CD4-positive, alpha-beta T cell treated with Interleukin-1 beta for 1 hour (primary cell): ENCODE results near the gene CCDC51.

ENCODE experiments used
- DNase-seq, 2 donors: peaks; one replicate each; pipeline ENCODE4 v3.0.0-alpha.2; 2020 to 2022

The CCDC51 gene

DNA sequence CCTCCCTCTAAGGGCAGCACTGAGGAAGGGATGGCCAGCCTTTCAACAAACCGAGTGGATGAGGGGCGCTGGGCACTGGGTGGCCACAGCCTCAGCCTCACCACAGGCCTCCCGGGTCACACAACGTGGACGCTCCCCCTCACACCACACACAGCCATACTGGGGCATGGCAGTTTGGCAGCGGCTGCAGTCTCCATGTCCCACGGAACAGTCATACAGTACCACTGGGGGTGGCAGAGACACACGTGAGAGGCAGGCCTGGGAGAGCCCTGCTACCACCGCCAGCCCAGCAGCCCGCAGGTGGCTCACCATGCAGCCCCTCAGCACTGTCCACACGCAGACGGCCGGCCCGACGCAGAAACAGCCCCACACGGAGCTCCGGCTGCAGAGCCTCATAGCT is 21.8 kb downstream of the CCDC51 start:
- no peak for DNase-seq

DNA sequence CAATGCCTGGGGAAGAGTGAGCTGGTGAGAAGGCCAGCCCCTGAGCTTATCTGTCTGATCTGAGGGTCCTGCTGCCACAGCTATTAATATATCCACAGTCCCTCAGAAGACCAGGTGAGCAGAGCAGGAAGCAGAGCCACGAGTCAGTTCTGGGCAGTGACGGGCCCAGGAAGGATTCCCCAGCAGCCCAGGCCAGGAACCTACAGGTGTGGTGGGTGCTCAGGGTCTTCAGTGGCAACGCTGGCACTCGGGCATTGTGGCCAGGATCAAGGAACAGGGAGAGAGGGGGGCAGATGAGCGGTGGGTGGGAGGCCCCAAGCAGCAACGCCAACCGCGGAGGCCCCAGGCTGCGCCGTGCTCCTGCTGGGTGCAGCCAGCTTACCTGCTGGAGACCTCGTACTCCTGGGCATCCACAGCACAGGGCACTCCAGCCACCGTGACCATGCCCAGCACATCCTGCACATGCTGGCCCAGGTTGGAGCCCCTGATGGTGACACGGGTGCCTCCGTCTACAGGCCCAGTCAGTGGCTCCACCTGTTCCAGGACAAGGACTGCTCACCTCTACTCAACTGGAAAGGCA is 22.3 kb downstream of the CCDC51 start:
- no peak for DNase-seq

DNA sequence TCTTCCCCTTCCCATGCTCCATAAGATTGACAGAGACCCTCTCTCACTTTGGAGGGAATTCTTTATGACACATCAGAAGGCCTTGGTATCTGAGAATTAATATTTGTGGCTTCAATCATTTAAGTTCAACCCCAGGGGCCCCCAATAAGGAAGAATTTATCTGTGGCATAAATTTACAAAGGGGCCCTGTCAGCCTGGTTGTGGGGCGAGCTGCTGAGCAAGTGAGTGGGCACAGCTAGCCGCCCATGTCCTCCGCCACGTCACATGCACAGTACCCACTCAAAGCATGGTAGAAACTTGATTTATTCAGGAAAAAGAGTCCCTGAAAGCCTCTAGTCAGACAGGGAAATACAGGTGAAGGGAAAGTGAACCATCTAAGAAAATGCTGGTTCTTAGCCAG is 23.4 kb downstream of the CCDC51 start:
- no peak for DNase-seq

DNA sequence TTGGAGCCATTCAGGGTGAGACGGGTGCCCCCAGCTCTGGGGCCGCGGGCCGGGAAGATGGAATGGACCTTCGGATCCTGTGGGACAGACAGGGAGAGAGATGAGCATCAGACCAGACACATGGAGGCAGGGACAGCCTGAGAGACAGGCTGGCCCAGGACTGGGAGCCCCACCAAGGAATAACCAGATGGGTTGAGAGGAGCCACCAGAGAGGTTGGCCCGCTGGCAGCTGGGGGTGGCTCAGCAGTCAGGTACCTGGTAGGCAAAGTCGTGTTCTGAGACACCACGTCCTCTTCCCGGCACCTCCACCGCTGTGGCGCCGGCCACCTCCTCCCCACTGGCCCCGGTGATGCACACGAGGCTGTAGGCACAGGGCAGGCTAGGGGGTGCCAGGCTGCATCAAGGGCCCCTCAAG is 23.8 kb downstream of the CCDC51 start:
- DNase-seq, result no peak

DNA sequence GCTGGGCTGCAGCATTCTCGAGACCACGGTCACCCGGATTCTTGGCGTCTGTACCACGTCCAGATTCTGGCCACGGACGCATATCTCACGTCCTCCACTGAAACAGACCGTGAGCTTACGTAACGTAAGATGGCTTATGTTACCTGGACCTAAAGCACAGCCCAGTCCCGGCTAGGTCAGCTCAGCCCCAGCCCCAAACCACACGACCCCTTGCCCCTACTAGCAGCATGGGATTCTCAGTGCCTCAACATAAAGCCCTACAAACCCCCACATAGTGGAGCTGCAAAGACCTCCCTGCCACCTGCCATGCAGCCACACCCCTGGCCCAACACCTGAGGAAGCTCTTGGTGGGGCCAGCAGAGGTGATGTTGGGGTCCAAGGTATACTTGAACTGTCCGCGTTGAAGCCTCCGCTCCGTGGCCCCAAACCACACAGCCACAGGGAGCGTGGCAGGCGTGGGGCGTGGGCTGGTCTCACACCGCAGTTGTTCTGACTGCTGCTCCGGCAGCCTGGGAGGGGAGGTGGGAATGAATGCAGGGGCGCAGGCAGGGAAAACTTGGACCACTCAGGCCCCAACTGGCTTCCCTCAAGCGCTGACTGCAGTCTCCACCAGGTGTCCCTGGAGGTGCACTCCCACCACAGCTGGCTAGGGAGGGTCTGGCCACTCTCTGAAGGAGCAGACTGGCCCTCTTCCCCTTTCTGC is 24.5 kb downstream of the CCDC51 start:
- no peak for DNase-seq

DNA sequence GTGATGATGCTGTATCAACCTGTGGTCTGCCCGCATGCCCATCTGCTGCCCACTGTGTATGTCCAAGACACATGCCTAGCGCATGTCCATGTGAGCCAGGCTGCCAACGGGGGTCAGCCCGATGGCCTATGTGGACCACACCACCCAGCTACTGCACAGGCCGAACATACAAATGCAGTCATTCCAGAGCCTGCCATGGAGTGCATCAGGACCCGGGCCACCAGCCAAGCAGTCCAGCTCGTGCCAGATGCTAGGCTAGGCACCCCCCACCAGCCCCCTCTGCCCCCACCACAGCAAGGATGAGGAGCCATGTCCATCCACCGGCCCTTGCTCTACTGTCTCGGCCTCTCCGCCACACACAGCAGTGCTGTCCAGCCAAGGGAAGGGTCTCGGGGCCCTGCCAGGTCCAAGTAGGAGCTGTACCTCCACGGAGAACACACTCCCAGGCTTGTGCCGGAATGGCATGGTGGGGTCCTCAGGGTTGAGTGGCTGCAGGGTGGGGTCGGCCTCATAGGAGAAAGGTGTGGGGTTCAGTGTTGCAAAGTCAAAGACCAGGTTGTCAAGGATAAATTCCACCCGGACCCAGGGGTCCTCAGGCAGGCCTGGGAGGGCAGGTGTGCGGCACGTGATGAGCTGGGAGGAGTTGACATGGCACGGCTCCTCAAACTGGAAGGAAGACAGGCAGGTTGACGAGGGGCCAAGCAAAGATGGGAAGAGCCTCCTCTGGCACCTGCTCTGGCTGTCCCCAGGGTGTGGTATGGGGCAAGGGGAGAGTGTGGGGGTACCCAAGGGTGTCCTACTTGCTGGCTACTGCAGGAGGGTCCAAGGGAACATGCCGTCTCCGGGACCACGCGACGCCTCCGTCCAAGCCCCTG is 25.3 kb downstream of the CCDC51 start:
- no peak for DNase-seq

DNA sequence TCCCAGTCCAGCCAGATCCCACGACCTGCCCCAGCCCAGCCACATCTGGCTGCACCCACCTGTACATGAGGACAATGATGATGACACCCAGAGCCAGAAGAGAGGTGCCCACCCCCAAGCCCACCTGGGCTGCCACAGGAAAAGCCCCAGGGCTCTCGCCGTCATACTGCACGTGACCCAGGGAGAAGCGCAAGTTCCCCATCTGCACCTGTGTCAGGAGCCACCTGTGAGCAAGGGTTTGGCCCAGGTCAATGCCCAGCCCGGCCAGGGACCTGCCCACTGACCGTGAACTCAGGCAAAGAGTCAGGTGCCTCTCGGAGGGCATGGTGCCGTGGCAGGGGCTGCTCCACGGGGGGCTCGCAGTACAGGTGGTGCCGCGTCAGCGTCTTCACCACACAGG is 26.3 kb downstream of the CCDC51 start:
- no peak for DNase-seq

DNA sequence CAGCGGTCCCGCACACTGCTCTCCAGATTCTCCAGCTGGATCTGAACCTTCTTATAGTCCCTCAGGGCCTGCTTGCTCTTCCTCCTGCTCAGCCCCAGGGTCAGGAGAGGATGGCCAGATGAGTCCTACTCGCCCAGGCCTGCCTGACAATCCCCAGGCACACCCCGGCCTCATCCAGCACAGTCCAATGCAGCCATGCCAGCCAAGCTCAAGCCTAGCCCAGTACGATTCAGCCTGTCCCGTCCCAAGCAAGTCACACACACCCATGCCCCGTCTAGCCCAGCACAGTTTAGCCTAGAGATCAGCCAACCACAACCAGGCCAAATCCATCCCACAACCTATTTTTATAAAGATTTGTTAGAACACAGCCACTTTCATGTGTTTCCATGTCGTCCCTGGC is 26.8 kb downstream of the CCDC51 start:
- no peak for DNase-seq

DNA sequence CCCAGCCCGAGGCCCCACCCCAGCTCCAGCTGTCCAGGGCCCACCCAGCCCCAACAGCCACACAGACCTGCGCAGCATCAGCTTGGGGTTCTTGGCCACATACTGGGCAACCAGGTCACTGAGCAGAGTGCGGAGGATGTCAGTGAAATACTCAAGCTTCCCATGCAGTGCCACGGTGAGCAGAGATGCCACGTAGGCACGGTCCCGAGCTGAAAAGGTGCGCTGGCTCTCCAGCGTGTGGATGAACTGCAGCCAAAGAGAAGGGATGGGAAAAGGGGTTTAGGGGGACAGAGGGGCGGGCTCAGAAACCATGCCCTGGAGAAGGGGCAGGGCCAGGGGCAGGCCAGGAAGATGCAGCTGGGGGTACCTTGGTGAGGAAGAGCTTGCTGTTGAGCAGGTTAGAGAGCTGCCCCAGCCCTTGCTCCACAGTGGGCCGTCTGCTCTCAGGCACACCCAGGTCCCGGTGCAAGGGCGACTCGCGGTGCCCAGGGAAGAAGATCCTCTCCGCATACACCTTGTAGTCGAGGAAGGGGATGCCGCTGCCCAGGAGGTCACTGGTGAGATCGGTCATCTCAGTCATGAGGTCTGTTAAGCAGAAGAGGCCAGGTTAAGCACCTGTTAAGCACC is 27.4 kb downstream of the CCDC51 start:
- DNase-seq, result no peak

DNA sequence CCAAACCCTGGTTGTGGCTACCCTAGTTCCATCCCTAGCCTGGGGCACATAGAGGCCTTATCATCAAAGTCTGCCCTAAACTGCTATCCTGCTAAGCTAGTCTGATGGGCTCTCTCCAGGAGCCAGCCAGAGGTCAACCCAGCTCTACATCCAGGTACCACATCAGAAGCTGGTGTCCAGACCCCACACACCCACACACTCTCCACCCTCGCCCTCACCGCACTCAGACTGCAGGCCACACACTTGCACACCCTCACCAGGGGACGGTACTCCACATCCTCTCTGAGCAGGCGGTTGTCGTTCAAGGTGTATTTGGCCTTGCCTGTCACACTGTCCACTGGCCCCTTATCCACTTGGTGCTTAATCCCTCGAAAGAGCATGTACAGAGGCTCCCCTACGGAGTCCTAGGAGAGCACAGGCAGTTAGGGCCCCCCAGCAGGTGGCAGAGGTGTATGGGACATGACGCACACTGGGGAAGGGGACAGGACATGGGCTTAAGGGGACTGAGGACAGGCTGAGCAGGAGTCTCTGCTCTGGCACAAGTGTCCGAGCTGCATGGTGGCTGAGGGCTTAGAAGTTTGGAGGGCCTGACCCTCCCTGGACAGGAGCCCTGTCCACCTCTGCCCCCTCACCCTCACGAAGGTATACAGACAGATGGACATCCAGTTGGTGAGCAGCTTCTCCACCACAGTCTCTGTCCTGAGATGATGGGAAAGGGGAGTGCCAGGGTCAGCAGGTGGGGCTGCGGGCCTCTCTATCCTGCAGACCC is 28.1 kb downstream of the CCDC51 start:
- DNase-seq, result no peak

DNA sequence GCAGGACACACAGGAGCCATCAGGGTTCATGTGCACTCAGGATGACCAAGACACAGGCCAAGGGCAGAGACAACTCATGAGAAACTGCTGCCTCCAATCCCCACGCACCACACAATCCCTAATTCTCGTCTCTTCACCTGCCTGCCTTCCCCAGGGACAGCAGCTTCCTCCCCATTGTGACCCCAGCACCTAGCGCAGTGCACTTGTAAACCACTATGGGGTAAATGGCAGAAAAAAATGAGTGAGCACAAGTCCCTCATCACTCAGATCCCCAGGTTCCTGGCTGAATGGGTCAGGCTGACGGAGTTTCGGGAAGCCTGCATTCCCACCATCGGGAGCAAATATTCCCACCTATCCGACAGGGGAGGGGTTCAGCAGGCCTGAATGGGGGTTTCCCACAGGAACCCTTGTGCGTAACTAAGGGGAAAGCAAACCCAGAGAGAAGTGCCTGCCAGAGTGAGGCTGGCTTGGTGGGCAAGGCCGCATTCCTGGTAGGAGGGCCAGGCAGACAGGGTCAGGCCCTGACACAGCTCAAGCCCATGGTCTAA is 28.8 kb downstream of the CCDC51 start:
- DNase-seq, result no peak

DNA sequence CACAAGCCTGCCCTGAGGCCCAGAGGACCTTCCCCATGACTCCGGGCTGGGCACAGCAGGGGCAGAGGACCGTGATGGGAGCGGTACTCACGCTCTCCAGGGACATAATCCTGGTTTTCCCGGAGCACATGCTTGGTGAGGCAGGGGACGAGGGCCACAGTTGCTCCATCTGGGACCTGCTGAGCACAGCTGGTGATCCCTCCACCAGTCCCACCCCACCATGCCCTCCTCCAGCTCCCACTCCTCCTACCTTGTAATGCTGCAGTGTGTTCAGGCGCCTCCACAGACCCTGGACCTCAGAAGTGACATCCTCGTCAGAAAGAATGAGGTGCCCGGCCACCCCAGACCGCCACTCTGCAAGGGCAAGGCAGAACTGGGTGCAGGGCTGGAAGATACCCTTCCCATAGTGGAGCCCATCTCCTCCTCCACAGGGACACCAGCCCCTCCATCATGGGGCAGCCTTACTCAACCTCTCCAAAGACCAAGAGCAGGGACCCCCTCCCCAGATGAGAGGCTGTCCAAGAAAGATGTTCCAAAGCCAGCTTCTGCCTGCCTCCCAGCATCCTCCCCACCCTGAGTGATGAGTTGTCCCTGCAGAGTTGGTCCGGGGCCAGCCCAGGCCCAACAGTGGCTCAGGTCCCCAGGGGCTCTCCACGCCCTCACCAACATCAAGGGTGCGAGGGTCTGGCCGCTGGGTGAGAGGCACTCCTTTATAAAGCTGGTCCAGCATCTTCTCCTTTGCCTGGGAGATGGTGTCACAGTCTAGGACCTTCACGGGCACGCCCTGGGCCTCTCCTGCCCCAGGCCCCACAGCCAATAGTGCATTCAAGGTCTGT is 29.5 kb downstream of the CCDC51 start:
- no peak for DNase-seq

DNA sequence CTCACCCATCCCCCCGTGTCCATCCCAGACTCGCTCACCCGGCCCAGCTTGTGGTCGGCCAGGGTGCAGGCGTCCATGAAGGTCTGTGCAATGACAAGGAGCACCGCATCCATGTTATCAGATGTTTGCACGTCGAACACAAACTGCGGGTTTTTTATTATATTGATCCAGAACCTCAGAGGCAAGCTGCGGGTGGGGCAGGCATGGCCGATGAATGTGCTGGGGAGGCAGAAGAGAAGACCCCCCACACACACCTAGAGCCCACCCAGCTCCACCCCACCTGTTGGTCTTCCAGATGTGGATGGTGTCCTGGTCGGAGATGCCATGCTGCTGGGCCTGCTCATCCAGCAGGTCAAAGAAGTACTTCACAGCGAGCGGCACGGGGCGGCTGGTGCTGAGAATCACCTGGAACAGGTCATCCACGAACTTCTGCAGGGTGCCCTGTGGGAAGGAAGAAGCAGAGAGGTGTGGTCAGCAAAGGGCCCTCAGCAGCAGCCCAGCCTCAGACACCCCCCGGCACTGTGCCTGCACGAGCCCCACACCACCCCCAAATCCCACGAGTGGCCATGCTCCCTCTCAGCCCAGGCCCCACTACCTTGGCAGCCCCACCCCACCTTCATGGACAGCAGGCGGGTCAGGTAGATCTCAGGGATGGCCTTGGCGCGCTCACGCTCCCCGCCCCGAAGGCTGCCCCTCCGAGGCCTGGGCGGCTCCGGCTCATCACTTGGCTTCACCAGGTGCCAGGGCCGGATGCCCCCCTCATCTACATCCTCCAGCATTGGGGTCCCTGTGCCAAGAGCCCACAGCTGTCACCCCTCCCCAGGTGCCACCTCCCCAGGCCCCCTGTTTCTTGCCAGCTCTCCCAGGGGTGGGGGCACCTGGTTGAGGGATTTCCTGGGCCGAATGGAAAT is 30.4 kb downstream of the CCDC51 start:
- DNase-seq, result no peak

DNA sequence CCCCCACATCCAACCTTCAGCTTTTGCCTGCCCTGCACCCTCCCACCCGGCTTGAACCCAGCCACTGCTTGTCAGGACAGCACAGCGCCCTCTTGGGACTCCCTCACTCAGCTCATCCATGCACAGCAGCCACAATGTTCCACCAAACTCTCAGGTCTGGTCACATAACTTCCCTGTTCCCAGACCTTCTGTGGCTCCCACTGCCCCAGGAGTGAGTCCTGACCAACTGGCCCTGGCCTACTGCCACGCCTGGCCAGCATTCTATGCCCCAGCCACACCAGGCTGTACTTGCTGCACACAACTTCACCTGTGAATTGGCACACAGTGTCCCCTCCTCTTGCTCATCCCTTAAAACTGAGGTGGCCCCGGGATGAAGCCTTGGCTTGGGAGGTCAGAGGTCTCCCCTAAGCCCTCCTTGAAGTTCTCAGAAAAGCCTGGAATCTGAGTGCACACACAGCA is 31.1 kb downstream of the CCDC51 start:
- no peak for DNase-seq

DNA sequence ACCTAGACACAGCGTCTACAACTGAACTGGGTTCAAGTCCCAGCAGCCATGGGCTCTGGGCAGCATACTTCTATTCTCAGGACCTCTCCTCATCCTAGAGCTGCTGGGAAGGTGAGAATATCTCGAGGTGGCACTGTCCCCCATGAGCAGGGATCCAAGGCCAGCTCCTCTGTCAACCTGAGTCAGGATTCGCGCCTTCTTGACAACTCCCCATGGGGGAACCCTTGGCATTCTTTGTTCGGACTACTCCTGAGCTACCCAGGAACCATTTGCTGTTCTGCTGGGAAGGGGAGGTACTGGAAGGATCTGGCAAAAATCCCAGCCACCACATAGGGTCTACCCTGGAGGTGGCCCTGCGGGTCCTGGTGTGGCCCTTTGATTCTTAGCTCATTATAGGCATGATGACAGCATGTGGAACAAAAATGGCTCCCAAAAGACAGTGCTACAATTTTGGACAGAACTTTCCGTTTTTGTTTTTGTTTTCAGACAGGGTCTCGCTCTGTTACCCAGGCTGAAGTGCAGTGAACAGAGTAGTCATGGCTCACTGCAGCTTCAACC is 32.3 kb downstream of the CCDC51 start:
- DNase-seq, result no peak

DNA sequence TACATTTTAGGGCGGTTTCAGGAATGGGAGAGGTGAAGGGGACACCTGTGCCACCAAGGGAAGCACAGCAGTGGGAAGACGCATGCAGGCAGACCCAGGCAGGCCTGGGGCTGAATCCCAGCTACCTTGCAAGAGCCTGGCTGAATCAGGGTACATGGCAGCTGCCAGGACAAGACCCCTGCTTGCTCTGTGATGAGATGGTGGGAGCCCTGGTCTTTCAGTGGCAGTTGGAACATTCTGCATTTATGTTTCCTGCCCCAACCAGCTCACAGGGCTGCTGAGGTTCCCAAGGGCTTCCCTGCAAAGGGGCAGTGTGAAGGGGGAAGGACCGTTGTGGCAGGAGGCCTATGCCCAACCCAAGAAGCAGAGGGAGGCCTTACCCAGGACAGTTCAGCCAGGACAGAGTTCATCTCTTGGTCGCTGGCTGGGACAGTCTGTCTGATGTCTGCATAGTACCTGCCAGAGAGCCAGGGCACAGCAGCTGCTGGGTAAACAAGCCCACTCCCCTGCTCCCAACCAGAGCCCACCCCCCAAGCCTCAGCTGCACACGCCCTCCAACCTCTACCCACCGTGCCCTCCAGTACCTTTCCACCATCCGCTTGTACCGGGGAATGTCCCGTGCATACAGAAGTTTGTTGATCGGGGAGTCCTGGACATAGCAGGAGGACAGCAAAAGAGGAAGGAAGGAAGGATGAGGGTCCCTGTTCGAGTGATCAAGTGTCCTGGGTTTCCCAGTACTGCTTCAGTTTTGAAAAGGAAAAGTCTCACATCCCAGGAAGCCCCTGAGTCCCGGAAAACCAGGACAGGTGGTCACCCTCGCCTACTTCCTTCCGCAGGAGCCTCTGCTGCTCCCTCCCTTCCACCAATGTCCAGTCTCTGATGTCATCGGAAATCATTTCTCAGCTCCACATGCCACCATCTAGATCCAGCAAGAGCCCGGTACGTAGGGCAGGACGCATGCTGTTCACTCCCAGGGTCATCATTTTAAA is 33.2 kb downstream of the CCDC51 start:
- no peak for DNase-seq

DNA sequence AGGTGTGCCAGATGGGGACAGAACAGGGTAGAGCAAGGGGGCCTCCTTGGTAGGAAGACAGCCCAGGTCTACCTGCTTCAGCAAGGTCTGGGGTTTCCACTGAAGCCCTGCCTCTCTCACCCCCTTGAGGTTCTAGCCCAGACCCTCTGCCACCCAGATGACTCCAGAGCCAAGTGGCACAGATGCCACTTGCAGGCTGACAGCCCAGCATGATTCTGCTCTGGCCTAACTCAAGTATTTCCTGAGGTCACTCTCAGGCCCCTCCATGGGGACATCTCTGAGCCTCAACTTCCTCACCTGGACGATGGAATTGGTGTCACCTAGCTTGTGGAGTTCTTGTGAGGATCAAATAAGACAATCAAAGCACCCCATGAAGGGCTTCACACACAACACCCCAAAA is 33.9 kb downstream of the CCDC51 start:
- no peak for DNase-seq

DNA sequence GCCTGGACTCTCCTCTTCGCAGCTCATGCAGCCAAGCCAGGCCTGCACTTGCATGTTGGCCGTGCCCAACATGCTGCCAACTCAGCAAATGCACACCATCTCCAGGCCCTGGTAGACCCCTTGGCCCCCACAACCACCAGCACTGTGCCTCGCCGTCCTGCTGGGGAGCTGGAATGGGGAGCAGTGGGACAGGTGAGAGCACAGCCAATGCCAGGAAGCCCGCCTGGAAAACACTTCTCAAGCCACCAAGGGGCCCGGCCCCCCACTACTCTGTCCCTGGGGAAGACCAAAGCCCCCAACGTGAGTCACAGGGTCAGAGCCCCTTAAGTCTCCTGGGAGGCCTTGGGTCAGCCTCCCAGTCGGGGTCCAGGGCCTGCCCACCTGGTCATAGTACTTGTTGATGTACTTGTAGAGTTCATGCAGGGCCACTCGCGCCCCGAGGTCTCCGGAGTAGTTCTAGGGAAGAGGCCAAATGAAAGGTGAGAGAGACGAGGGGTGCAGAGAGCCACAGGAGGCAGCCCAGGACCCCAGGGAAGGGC is 34.5 kb downstream of the CCDC51 start:
- DNase-seq, result no peak
